Neural progenitor cell (in vitro differentiated cells): ENCODE data around the gene RALGDS. TPM values are rescaled to one million over a fixed set of nuclear protein-coding genes. Genes with fewer than 3 reads are reported as not detected.

Experiments used
- DNase-seq: peaks from one replicate; pipeline ENCODE4 v3.0.0-alpha.2; 2016; ENCODE audit warnings: low spot score
- H2AFZ ChIP-seq: fragments of 200-600 bp; sonication (generic); replicated peaks from 2 replicates; pipeline ENCODE4 v1.6.1; 2016; ENCODE audit warnings: antibody characterized with exemption
- H3F3A ChIP-seq: fragments of 200-600 bp; sonication (generic); 2 replicates; pipeline ENCODE4 v1.6.1; 2016; ENCODE audit warnings: antibody characterized with exemption, low read depth
- H3K27ac ChIP-seq: fragments of 200-600 bp; sonication (generic); 2 replicates; pipeline ENCODE4 v1.5.1; 2016; ENCODE audit warnings: mild to moderate bottlenecking
- H3K27me3 ChIP-seq: fragments of 200-600 bp; sonication (generic); 2 replicates; pipeline ENCODE4 v1.6.1; 2016; ENCODE audit warnings: mild to moderate bottlenecking, moderate library complexity
- H3K36me3 ChIP-seq: fragments of 200-600 bp; sonication (generic); 2 replicates; pipeline ENCODE4 v1.5.1; 2016
- H3K4me1 ChIP-seq: fragments of 200-600 bp; sonication (generic); 2 replicates; pipeline ENCODE4 v1.6.1; 2016; ENCODE audit warnings: mixed run types
- H3K4me2 ChIP-seq: fragments of 200-600 bp; sonication (generic); 2 replicates; pipeline ENCODE4 v1.6.1; 2016
- H3K4me3 ChIP-seq: fragments of 200-600 bp; sonication (generic); 2 replicates; pipeline ENCODE4 v1.5.1; 2016
- H3K79me2 ChIP-seq: fragments of 200-600 bp; sonication (generic); 2 replicates; pipeline ENCODE4 v1.6.1; 2016; ENCODE audit warnings: low read depth
- H3K9ac ChIP-seq: fragments of 200-600 bp; sonication (generic); 2 replicates; pipeline ENCODE4 v1.6.1; 2016
- H3K9me3 ChIP-seq: fragments of 200-600 bp; sonication (generic); 2 replicates; pipeline ENCODE4 v1.5.1; 2016; ENCODE audit warnings: low read depth
- H4K20me1 ChIP-seq: fragments of 200-600 bp; sonication (generic); 2 replicates; pipeline ENCODE4 v1.6.1; 2016; ENCODE audit warnings: low read depth
- H3K27ac Mint-ChIP-seq: 3 replicates; pipeline ENCODE4 v1.8.0; 2021; ENCODE audit warnings: mixed read lengths
- H3K27me3 Mint-ChIP-seq: 2 replicates; pipeline ENCODE4 v1.8.0; 2022; ENCODE audit warnings: low read depth, mild to moderate bottlenecking, inconsistent platforms, moderate library complexity, mixed read lengths; ENCODE audit not compliant: insufficient read depth
- H3K36me3 Mint-ChIP-seq: 3 replicates; pipeline ENCODE4 v1.8.0; 2021; ENCODE audit warnings: mixed read lengths
- H3K4me1 Mint-ChIP-seq: 3 replicates; pipeline ENCODE4 v1.8.0; 2021; ENCODE audit warnings: mixed read lengths
- H3K4me3 Mint-ChIP-seq: 3 replicates; pipeline ENCODE4 v1.8.0; 2021; ENCODE audit warnings: mild to moderate bottlenecking, moderate library complexity, mixed read lengths
- H3K9me3 Mint-ChIP-seq: 3 replicates; pipeline ENCODE4 v1.8.0; 2020; ENCODE audit warnings: mixed read lengths
- EZH2 ChIP-seq: fragments of 200-600 bp; sonication (generic); IDR thresholded peaks from 2 replicates; pipeline ENCODE4 v1.6.1; 2017; ENCODE audit warnings: antibody characterized with exemption, mild to moderate bottlenecking, moderate library complexity
- EZH2phosphoT487 ChIP-seq: fragments of 200-600 bp; sonication (generic); IDR thresholded peaks from 2 replicates; pipeline ENCODE4 v1.6.1; 2017; ENCODE audit warnings: antibody characterized with exemption
- total RNA-seq: library from RNA; depleted of rRNA; stranded (reverse); fragments of >200 nt; gene quantifications from 2 replicates; pipeline ENCODE4 v1.2.3, GENCODE V29; 2015; ENCODE audit warnings: low replicate concordance
- TF ChIP-seq, protein P1 (sequence below): fragments of 200-600 bp; sonication (generic); IDR thresholded peaks from 2 replicates; pipeline ENCODE4 v1.5.1; 2017; ENCODE audit warnings: antibody characterized with exemption, mild to moderate bottlenecking

The RALGDS gene
- total RNA-seq, 1 donor from 2014 or later = 24.1 TPM

DNA sequence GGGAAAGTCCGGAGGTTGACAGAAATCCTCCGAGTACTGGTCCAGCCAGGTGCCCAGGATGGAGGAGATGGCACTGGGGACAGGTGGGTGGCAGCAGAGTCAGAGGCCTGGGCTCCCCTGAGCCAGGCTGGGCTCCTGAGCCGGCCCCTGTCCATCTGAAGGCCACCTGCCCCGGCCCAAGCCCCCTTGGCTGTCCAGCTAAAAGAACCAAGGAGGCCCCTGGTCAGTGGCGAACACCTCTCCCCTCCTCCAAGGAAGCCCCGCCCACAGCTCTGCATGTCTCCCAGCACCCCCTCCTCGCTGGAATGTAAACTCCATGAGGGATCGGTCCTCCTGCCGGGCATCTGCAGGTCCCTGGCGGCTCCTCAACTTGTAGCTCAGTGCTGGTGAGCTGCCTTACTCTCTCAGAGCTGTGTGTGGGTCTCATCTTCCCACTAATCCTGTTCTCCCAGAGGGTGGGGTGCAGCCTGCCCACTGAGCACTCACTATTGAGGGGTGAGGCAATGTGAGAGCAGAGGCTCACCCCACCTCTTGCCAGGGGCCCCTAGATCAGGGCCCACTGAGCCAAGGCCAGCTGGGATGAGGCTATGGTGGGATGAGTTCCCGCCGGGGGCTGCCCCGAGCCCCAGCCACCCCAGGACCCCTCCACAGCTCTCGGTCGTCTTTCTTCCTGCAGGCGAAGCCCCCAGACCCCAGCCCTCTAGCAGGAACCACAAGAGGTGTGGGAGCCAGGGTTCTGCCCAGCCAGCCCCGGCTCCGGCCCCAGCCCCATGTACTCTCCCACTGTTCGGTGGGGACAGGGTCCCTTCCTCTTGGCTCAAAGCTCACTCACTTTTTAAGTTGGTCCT is 12.0 kb downstream of the RALGDS start:
- TF ChIP-seq EZH2 = no peak
- no peak for TF ChIP-seq EZH2phosphoT487
- TF ChIP-seq, protein P1, sequence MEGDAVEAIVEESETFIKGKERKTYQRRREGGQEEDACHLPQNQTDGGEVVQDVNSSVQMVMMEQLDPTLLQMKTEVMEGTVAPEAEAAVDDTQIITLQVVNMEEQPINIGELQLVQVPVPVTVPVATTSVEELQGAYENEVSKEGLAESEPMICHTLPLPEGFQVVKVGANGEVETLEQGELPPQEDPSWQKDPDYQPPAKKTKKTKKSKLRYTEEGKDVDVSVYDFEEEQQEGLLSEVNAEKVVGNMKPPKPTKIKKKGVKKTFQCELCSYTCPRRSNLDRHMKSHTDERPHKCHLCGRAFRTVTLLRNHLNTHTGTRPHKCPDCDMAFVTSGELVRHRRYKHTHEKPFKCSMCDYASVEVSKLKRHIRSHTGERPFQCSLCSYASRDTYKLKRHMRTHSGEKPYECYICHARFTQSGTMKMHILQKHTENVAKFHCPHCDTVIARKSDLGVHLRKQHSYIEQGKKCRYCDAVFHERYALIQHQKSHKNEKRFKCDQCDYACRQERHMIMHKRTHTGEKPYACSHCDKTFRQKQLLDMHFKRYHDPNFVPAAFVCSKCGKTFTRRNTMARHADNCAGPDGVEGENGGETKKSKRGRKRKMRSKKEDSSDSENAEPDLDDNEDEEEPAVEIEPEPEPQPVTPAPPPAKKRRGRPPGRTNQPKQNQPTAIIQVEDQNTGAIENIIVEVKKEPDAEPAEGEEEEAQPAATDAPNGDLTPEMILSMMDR = no peak
- Histone ChIP-seq H3K4me2 (no peak overlapping the region), H3K9me3 (no peaks in the 10 kb centered on the region), H3K27me3 (no peaks in the 10 kb centered on the region), H4K20me1 (peaks cover 28% of the 10 kb centered on the region), H2AFZ (no peak overlapping the region), H3K4me3 (no peak overlapping the region), H3F3A (no peaks in the 10 kb centered on the region), H3K36me3 (no peaks in the 10 kb centered on the region), H3K4me1 (peaks cover 5% of the 10 kb centered on the region), H3K79me2 (no peaks in the 10 kb centered on the region), H3K27ac (no peak overlapping the region), H3K9ac (no peak overlapping the region)
- peak overlapping the region; percentile 57 for H3K27ac Mint-ChIP-seq
- H3K4me1 Mint-ChIP-seq = peaks cover 4% of the 10 kb centered on the region
- no peak overlapping the region for H3K4me3 Mint-ChIP-seq
- H3K36me3 Mint-ChIP-seq = peaks cover 14% of the 10 kb centered on the region
- no peaks in the 10 kb centered on the region for H3K9me3 Mint-ChIP-seq
- DNase-seq = no peak
- H3K27me3 Mint-ChIP-seq = peaks cover 3% of the 10 kb centered on the region

DNA sequence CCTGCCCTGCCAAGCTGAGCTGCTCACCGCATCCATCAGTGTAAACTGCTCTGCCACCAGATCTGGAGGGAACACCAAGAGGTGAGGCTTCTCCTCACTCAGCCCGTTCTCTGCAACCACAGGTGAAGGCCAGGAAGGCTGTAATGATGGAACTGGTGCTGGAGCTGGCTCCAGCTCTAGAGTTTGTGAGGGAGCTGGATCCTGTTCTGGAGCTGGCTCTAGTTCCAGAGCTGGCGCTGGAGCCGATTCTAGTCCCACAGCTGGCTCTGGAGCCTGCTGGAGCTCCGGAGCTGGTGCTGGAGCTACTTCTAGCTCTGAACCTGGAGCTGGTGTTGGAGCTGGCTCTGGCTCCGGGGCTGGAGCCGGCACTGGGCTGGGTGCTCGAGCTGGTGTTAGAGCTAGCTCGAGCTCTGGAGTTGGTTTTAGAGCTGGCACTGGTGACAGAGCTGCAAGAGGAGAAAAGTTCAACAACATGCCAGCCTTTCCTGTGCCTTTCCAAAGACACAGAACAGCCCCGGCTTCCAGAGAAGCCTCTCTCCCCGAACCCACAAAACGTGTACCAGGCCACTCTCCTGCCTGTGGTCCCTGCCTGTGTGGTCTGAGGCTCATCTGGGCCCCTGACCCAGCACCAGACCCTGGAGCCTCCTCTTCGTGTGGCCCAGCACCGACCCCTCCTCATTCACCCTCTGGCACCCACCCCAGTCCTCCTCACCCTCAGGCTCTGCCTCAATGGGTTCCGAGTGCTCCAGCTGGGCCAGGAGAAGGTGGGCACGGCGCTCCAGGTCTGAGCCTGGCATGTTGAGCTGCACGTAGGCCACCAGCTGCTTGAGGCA is 12.9 kb downstream of the RALGDS start:
- Histone ChIP-seq H2AFZ (no peak overlapping the region), H3K36me3 (no peaks in the 10 kb centered on the region), H3K4me3 (no peak overlapping the region), H3K9me3 (no peaks in the 10 kb centered on the region), H3K79me2 (no peaks in the 10 kb centered on the region), H3K9ac (no peak overlapping the region), H3K27me3 (no peaks in the 10 kb centered on the region), H3K4me1 (no peaks in the 10 kb centered on the region), H4K20me1 (peaks cover 20% of the 10 kb centered on the region), H3K27ac (no peak overlapping the region), H3F3A (no peaks in the 10 kb centered on the region), H3K4me2 (no peak overlapping the region)
- Mint-ChIP-seq H3K27me3 (peaks cover 3% of the 10 kb centered on the region), H3K27ac (no peak overlapping the region), H3K9me3 (no peaks in the 10 kb centered on the region), H3K4me3 (no peak overlapping the region), H3K36me3 (peaks cover 14% of the 10 kb centered on the region), H3K4me1 (no peaks in the 10 kb centered on the region)
- DNase-seq = no peak
- no peak for TF ChIP-seq EZH2phosphoT487
- TF ChIP-seq, protein P1 = no peak
- no peak for TF ChIP-seq EZH2

DNA sequence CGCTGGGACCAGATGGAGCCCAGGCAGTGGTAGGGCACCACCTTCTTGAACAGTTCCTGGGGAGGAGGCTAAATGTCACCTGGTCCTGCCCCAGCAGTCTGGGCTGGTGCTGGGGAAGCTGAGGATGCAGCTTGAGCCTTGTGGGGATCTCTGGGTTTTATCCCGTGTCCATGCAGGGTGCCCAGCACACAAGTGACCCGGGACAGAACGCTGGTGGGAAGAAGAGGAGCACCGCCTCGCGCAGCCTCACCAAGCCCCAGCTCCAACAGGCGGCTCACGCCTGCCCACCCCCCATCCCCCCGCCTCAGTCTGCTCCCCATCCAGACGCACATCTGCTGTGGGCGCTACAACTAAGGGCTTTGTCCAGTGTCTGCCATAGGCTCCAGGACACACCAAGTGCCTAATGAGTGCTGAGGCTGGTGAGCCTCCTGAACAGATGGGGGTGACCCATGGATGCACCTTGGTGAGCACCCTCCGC is 13.8 kb downstream of the RALGDS start:
- no peaks in the 10 kb centered on the region for H3K9me3 Mint-ChIP-seq
- peaks cover 3% of the 10 kb centered on the region for H3K27me3 Mint-ChIP-seq
- Histone ChIP-seq H4K20me1 (peaks cover 14% of the 10 kb centered on the region), H3K4me2 (no peak overlapping the region), H3K4me3 (no peak overlapping the region), H3K9me3 (no peaks in the 10 kb centered on the region), H2AFZ (no peak overlapping the region), H3K27ac (no peak overlapping the region), H3F3A (no peaks in the 10 kb centered on the region), H3K4me1 (no peaks in the 10 kb centered on the region), H3K9ac (no peak overlapping the region), H3K27me3 (no peaks in the 10 kb centered on the region), H3K79me2 (no peaks in the 10 kb centered on the region), H3K36me3 (no peaks in the 10 kb centered on the region)
- peaks cover 14% of the 10 kb centered on the region for H3K36me3 Mint-ChIP-seq
- DNase-seq = no peak
- H3K27ac Mint-ChIP-seq = no peak overlapping the region
- H3K4me3 Mint-ChIP-seq = no peak overlapping the region
- no peaks in the 10 kb centered on the region for H3K4me1 Mint-ChIP-seq
- TF ChIP-seq, protein P1 = no peak
